CD4-positive, alpha-beta T cell treated with Interleukin-15 for 1 hour (primary cell): ENCODE data around the gene PLCD3.
A peak's percentile ranks its signal among the peaks of the same experiment; 100 is the strongest.
"Not testable (repeated sequence)": the region's sequence is repeated elsewhere in the genome, so short reads cannot be mapped to it uniquely, and the experiment has no call there.

Experiments used
- DNase-seq: peaks from one replicate; pipeline ENCODE4 v3.0.0-alpha.2; 2020

The PLCD3 gene

GRCh38 chr17:45131616-45132319 lies 547 bp downstream of the PLCD3 start:
- DNase-seq, result no peak

GRCh38 chr17:45130681-45131615 lies 1.4 kb downstream of the PLCD3 start:
- DNase-seq, result no peak

GRCh38 chr17:45129940-45130680 lies 2.2 kb downstream of the PLCD3 start:
- DNase-seq, result no peak

GRCh38 chr17:45129426-45129939 lies 2.8 kb downstream of the PLCD3 start:
- no peak for DNase-seq

GRCh38 chr17:45128989-45129388 lies 3.3 kb downstream of the PLCD3 start:
- DNase-seq, result no peak

- no peak for DNase-seq
These were observed 4.0 kb downstream of the PLCD3 start for GRCh38 chr17:45128331-45128730.

GRCh38 chr17:45127548-45128300 lies 4.6 kb downstream of the PLCD3 start:
- DNase-seq, result no peak

- no peak for DNase-seq
These were observed 5.1 kb downstream of the PLCD3 start for GRCh38 chr17:45127207-45127547.

- no peak for DNase-seq
These were observed 6.8 kb downstream of the PLCD3 start for GRCh38 chr17:45125509-45125908.

GRCh38 chr17:45124797-45125122 lies 7.6 kb downstream of the PLCD3 start:
- not testable (repeated sequence) for DNase-seq

GRCh38 chr17:45123930-45124796 lies 8.2 kb downstream of the PLCD3 start:
- DNase-seq, result peak; percentile 75

- no peak for DNase-seq
These were observed 9.1 kb downstream of the PLCD3 start for GRCh38 chr17:45123076-45123770.

GRCh38 chr17:45121055-45121454 lies 11.3 kb downstream of the PLCD3 start:
- DNase-seq, result no peak

- no peak for DNase-seq
These were observed 11.8 kb downstream of the PLCD3 start for GRCh38 chr17:45120558-45120957.

- no peak for DNase-seq
These were observed 12.4 kb downstream of the PLCD3 start for GRCh38 chr17:45119964-45120363.

- no peak for DNase-seq
These were observed 13.6 kb downstream of the PLCD3 start for GRCh38 chr17:45118691-45119090.

- no peak for DNase-seq
These were observed 14.3 kb downstream of the PLCD3 start for GRCh38 chr17:45117848-45118646.

GRCh38 chr17:45117334-45117733 lies 15.0 kb downstream of the PLCD3 start:
- no peak for DNase-seq

- DNase-seq, result no peak
These were observed 15.8 kb downstream of the PLCD3 start for GRCh38 chr17:45116434-45117016.

- DNase-seq, result no peak
These were observed 16.4 kb downstream of the PLCD3 start for GRCh38 chr17:45115871-45116270.
